ENCODE results near the gene LLGL1.

The LLGL1 gene

DNA sequence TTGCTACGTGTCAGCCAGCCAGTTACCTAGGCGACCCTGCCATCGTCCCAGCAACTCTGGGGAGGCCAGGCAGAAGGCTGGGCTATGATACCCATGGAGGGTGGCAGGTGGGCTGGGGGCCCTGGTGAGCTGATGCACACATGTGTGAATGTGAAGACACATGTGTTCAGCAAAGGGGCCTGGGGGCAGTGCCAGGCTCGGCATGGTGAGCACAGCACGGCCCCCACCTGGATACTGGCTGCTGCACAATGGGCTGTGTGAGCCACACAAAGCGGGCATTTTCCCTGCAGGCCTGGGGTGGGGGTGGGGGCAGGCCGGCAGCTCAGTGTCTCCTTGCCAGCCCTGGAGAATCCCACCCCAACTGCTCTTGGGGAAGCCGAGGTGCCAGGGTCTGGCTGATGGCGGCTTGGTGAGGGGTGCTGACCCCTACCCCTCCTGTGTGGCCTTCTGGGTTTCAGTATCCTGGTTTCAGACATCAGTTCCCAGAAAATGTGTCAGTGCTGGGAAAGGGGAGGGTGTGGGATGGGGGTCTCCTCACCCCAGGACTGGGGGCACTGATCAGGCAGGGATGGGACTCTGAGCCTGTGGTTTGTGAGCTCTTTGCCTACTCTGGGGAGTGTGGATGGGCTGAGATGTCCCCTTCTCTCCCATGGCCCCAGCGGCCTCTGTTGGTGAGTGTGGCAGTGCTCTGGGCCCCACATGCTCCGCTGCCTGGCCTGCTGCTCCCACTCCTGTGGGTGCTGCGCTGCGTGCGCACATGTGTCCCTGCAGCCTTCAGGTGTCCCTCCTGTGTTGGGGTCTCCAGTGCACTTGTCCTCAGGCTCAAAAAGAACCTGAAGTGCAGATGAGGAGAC, 5.1 kb downstream of the LLGL1 start:
- DNase-seq (ENCODE audit: low read depth), result no peak

DNA sequence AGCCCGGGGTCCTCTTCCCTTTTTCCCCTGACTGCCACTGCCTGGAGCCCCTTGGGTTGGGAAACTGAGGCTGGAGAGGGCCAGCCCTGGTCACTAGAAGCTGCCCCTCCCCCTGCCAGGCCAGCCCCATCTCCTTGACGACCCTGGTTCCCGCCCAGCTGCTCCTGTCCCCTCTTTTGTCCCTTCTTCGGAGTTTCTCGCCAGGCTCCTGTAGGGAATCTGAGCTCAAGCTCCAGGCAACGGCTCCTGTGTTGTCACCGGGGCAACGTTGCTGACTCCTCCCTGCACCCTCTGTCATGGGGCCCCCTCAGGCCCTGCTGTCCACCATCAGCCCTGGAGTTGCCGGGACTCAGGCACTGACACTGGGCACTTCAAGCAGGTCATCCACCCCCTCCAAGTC, 5.7 kb downstream of the LLGL1 start:
- no peak for DNase-seq (ENCODE audit: low read depth)

DNA sequence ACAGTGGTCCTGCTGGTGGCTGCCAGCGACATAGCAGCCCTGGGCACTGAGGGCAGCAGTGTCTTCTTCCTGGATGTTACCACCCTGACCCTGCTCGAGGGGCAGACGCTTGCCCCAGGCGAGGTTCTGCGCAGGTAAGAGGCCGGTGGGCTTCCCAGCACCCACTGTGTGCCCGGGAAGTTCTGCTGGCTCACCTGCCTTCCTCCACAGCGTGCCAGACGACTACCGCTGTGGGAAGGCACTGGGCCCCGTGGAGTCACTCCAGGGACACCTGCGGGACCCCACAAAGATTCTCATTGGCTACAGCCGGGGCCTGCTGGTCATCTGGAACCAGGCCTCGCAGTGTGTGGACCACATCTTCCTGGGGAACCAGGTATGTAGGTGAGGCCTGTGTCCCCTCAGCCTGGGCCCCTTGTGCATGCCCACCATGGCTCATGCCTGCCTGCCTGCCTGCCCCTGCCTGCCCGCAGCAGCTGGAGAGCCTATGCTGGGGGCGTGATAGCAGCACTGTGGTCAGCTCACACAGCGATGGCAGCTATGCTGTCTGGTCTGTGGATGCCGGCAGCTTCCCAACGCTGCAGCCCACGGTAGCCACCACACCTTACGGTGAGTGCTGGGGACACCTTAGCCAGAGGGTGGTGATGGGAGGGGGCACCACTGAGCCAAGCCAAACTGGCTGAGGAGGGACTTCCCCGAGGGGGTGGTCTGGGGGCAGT, 8.5 kb downstream of the LLGL1 start:
- no peak for DNase-seq (ENCODE audit: low read depth)

DNA sequence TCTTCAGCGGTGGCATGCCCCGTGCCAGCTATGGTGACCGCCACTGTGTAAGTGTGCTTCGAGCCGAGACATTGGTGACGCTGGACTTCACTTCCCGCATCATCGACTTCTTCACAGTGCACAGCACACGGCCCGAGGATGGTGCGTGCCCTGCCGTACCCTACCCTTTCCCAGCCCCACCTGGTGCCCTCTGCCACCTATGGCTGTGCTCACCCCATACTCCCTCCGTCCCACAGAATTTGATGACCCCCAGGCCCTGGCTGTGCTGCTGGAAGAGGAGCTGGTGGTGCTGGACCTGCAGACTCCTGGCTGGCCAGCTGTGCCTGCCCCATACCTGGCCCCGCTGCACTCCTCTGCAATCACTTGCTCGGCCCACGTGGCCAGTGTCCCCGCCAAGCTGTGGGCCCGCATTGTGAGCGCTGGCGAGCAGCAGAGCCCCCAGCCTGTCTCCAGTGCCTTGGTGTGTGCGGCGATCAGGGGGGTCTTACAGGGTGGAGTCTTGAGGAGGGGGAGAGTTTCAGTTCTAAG, 9.5 kb downstream of the LLGL1 start:
- no peak for DNase-seq (ENCODE audit: low read depth)

- DNase-seq (ENCODE audit: low read depth), result no peak
Measured at GRCh38 chr17:18235743-18236256, 10.4 kb downstream of the LLGL1 start.

DNA sequence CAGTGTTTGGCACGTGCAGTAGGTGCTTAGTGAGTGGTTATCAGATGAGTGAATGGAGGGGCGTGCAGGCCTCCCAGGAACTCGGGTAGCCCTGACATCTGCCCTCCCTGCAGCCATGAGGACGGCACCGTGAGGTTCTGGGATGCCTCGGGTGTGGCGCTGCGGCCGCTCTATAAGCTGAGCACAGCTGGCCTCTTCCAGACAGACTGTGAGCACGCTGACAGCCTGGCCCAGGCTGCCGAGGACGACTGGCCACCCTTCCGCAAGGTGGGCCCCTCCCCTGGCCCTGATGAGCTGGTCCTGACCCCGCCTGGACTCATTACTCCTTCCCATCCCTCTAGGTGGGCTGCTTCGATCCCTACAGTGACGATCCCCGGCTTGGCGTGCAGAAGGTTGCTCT, 11.1 kb downstream of the LLGL1 start:
- no peak for DNase-seq (ENCODE audit: low read depth)

DNA sequence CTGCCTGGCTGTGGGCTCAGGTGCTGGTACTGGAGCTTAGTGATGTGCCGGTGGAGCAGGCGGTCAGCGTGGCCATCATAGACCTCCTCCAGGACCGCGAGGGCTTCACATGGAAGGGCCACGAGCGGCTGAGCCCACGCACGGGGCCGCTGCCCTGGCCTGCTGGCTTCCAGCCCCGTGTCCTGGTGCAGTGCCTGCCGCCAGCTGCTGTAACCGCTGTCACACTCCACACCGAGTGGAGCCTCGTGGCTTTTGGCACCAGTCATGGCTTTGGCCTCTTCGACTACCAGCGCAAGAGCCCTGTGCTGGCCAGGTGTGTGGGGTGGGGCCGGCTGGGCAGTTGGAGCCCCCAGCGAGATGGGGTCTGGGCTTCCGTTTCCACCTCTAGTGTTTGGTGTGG, 12.0 kb downstream of the LLGL1 start:
- DNase-seq (ENCODE audit: low read depth), result no peak

- no peak for DNase-seq (ENCODE audit: low read depth)
Measured at GRCh38 chr17:18238299-18238698, 12.9 kb downstream of the LLGL1 start.

DNA sequence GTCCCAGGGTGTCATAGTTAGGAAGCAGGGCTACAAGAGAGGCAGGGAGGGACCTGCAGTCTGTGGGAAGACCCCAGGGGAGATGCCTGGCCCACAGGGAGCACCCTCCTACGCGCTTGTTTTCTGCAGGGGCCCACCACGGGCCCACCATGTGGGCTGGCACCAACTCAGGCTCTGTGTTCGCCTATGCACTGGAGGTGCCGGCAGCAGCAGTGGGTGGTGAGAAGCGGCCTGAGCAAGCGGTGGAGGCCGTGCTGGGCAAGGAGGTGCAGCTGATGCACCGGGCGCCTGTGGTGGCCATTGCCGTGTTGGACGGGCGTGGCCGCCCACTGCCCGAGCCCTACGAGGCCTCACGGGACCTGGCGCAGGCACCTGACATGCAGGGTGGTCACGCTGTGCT, 15.0 kb downstream of the LLGL1 start:
- no peak for DNase-seq (ENCODE audit: low read depth)

- no peak for DNase-seq (ENCODE audit: low read depth)
Measured at GRCh38 chr17:18241229-18241871, 15.9 kb downstream of the LLGL1 start.

DNA sequence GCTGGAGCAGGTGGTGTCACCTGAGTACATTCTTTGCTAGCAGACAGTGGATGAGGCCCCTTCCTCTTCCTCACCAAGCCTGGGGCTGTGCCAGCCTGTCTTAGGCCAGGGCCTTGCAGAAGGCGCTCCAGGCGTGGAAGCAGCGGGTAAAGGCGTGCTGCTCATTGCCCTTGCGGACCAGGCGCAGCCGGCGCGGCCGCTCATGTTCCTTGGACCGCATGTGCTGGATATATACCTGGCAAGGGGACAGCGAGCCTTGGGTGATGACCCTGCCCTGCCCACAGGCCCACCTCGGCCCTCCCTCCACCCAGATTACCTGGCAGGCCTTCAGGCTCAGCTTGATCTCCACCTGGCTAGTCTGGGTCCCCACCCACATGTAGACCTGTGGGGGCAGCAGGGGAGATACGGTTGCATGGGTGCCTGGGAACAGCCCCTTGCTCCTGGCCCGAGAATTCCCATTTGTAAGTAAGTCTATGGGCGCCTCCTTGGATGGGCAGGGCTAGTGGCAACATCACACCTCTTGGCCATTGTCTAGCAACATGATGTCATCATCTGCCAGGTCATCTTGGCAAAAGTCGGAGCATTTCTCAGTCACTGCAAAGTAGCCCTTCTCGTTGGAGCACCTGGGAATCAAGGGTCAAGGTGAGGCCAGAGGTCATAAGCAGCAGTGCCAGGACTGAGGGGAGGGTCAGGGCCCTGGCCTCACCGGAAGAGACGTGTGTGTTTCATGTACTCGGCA, 19.8 kb downstream of the LLGL1 start:
- DNase-seq (ENCODE audit: low read depth), result no peak

GRCh38 chr17:18246109-18246725, 20.8 kb downstream of the LLGL1 start:
- DNase-seq (ENCODE audit: low read depth), result no peak

GRCh38 chr17:18246880-18247612, 21.6 kb downstream of the LLGL1 start:
- no peak for DNase-seq (ENCODE audit: low read depth)

GRCh38 chr17:18247613-18248001, 22.2 kb downstream of the LLGL1 start:
- DNase-seq (ENCODE audit: low read depth), result no peak

- DNase-seq (ENCODE audit: low read depth), result no peak
Measured at GRCh38 chr17:18248300-18248731, 22.9 kb downstream of the LLGL1 start.

DNA sequence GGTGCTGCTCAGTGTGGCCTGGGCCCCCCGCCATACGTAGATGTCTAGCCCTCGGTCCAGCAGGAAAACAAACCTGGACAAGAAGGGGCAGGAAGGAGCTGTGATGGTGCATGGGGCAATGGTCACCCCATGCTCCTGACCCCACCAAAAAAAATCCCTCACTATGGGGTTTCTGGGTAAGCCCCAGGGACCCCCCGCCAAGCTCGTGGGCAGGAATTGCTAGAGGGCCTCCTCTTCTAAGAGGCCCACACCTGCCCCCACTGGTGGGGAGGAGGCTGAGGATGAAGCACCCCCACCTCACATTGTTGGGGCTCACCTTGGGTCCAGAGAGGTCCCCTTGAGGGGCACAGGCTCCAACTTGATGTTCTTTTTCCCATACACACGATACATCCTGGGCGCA, 23.4 kb downstream of the LLGL1 start:
- DNase-seq (ENCODE audit: low read depth), result no peak

- no peak for DNase-seq (ENCODE audit: low read depth)
Measured at GRCh38 chr17:18250259-18250658, 24.8 kb downstream of the LLGL1 start.

GRCh38 chr17:18250708-18251107, 25.3 kb downstream of the LLGL1 start:
- DNase-seq (ENCODE audit: low read depth), result no peak

DNA sequence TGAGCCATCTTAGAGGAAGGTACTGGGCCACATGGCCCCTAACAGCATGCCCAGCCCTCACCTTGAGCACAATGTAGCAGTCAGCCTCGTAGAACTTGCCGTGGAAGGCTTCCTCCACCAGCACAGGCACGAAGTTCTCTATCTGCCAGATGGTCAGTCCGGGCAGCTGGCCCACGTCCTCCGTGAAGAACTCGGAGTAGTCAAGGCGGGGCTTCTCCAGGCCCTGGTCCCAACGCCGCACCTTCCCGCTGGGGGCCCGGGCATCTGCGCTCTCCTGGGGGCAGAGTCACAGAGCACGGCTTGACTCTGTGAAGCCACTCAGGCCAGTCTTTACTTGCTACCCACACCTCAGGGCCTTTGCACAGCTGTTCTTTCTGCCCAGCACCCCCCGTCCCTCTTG, 25.8 kb downstream of the LLGL1 start:
- DNase-seq (ENCODE audit: low read depth), result no peak

GRCh38 chr17:18252160-18252559, 26.7 kb downstream of the LLGL1 start:
- no peak for DNase-seq (ENCODE audit: low read depth)
